HG03378 (cell line): ENCODE data around the gene GRPEL2.
A peak's percentile ranks its signal among the peaks of the same experiment; 100 is the strongest.
"Not testable (repeated sequence)": the region's sequence is repeated elsewhere in the genome, so short reads cannot be mapped to it uniquely, and the experiment has no call there.

ENCODE experiments used
- ATAC-seq: cut with Tn5 transposase; IDR thresholded peaks from one replicate; pipeline ENCODE4 v1.9.1; 2021; ENCODE audit warnings: mild to moderate bottlenecking, moderate library complexity; ENCODE audit not compliant: unreplicated experiment

The GRPEL2 gene

DNA sequence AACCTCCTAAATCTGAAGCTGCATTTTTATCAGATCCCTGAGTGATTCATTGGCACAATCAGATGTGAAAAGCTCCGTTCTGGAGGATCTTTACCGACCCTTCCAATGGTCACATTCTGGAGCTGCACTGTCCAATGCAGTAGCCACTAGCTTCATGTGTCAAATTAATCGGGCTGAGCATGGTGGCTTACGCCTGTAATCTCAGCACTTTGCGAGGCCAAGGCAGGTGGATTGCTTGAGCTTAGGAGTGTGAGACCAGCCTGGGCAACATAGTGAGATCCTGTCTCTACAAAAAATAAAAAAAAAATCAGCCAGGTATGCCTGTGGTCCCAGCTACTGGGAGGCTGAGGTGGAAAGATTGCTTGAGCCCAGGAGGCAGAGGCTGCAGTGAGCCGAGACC, 30.1 kb downstream of the GRPEL2 start:
- ATAC-seq, result no peak

- ATAC-seq, result no peak
Observed at GRCh38 chr5:149376104-149376503, 30.8 kb downstream of the GRPEL2 start.

- ATAC-seq, result no peak
Observed at GRCh38 chr5:149376711-149377447, 31.6 kb downstream of the GRPEL2 start.

DNA sequence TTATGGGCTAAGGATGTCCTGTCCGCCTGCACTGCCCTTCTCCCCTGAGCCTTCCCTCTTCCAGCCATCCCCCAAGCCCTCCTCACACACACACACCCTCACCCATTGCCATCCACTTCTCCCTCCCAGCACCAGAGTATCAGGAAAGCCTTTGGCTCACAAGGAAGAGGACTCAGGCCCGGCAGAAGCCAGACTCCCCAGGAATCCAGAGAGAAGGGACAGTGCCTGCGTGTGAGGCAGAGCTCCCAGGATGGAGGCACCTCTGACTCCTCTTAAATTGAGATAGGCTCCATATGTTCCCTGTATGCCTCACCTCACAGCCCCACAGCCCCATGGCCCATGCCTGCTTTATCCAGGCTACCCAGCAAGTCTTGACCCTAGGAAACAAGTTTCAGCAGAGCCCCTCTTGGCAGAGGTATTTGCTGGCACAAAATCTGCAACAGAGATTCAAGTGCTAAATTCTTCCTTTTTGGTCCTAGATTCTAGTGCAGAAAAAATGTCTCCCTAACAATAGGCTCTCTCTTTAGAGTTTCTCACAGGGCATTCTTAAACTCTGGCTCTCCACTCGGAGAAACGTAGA, 33.0 kb downstream of the GRPEL2 start:
- no peak for ATAC-seq

DNA sequence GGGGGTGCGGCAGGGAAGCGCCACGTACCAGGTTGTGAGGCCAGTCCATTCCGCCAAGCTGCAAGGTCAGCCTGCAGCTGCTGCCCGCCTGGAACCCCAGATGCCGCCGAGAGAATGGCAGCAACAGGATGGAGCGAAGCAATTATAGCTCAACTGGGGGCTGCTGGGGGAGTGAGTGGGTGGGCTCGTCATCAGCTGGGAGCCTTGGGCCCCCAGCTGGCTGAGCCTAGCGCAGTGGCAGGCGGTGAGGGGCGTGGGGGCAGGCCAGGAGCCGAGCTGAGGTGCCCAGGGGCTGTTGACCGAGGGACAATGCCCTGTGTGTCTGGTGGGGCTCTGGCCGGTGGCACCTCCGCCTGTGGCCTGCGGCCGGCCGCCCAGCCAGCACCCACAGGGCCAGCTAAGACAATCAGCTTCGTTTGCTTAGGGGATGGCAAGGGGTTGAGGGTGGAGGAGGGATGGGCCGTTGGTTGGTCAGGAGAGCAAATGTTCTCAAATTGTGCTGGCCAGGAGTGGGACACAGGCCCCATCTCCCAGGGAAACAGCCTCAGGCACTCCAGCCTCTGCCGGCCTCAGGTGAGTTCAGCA, 34.0 kb downstream of the GRPEL2 start, which contains the start of gene IL17B:
TSS of gene IL17B (minus strand) at position 116 of the 585 bp plus-strand sequence. CDS start at position 49, 67 bp downstream.
- ATAC-seq, result no peak

GRCh38 chr5:149379818-149380374, 34.6 kb downstream of the GRPEL2 start:
- ATAC-seq, result no peak

DNA sequence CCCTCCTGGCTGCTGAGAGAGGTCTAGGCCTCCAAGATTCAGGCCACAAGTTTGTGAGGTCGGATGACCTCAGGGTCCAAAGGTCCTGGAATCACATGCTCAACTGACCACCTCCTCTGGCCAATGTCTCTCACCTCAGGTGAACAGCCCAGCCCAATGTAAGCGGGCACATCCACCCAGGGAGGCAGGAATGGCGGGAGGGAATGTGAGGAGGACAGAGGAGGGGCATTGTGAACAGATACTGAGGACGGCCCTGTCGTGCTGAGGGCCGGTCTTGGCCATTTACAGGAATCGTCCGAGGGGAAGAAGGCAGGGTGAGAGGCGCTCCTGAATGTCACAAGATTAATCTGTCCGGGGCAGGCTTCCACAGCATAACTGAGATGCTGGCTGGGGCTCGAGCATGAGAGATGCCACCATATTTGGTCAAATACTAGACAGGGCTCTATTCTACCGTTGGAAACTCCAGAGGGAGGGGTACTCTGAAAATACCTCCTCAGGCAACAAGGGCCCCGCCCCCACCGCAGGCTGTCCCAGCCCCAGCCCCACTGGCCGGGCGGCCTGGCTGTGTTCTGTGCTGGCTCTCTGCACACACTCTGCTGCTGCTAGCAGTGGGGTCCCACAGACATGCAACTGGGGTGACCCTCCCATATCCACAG, 35.3 kb downstream of the GRPEL2 start:
- no peak for ATAC-seq

- ATAC-seq, result no peak
Observed at GRCh38 chr5:149381261-149381985, 36.1 kb downstream of the GRPEL2 start.

- ATAC-seq, result peak; percentile 77
Observed at GRCh38 chr5:149381986-149382338, 36.7 kb downstream of the GRPEL2 start.

DNA sequence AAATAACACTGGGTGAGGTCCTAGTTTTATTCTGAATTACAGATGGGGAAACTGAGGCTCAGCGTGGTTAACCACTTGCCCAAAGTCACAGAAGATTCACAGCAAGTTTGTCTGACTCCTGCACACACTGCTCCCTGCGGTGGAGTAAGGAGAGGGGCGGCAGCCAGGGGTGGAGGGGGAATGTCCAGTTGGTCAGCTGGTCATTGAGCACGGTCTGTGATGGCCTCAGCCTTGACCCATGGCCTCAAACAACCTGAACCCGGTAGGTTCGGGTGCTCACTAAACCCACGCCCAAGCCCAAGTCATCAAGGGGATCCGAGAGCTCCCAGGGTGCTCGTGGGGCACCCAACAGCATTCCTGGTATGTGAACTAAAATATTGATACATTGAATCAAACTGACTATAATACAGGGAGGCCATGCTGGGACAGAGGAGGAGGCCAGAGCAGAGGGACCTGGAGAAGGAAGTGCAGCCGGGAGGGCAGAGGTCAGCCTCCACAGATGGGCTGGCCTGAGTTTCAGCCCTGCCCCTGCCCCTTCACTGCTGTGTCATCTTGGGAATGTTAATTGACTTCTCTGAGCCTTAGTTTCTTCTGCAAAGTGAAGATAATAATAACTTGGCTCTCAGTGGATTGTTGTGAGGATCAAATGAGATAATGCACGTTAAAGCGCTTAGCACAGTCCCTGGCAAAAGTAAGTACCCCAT, 37.4 kb downstream of the GRPEL2 start:
- ATAC-seq, result no peak

DNA sequence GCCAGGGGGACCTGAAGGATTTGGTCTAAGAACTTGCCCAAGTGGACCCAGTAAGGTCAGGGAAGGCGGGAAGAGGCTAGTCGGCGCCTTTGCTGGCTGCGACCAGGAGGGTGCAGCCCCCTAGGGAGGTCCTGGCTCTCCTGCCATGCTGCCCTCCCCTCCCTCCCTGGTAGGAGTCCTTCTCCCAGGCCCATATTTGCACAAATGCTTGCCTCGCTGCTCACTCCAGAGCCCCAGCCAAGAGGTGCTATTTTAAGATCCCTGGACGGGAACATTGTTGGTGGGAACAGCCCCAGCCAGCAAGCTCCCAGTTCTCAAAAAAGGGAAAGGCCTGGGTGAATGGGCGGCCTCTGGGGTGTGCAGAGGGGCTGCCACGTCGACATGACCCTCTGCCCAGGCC, 38.1 kb downstream of the GRPEL2 start:
- no peak for ATAC-seq

DNA sequence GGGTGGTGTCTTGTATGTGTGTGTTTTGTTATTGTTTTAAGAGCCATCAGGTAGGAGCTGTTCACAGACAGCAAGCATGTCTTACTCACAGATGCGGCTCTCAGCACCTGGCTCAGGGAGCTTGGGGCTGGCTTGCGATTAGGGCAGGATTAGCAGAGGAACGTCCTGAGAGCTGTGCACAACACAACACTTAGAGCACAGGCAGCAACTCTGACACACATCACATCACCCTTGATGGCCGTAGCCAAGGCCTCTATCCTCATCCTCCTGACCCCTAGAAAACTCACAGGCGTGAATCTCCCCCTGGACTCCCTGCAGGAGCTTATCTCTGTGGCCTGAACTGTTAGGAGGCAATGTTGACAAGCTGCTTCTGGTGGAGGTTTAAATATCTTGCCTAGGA, 40.9 kb downstream of the GRPEL2 start:
- ATAC-seq, result no peak

GRCh38 chr5:149387081-149387631, 41.9 kb downstream of the GRPEL2 start:
- no peak for ATAC-seq

DNA sequence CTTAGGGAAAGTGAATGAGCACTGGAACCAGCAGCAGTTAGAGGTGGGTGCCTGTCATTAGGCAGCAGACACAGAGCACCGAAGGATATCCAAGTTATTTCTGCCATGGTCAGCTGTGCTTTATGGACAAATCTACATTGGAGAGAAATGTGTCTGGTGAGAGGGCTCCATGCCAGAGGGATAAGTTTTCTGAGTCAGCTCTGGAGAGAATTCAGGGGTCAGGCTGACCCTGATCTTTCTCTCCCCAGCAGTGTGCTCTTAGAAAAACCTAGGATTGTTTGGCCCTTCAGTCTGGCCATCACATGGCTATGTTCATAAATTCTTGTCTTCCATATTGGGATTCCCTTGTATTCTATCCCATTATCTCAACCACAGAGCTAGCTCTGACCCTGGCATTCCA, 42.7 kb downstream of the GRPEL2 start:
- ATAC-seq, result no peak

DNA sequence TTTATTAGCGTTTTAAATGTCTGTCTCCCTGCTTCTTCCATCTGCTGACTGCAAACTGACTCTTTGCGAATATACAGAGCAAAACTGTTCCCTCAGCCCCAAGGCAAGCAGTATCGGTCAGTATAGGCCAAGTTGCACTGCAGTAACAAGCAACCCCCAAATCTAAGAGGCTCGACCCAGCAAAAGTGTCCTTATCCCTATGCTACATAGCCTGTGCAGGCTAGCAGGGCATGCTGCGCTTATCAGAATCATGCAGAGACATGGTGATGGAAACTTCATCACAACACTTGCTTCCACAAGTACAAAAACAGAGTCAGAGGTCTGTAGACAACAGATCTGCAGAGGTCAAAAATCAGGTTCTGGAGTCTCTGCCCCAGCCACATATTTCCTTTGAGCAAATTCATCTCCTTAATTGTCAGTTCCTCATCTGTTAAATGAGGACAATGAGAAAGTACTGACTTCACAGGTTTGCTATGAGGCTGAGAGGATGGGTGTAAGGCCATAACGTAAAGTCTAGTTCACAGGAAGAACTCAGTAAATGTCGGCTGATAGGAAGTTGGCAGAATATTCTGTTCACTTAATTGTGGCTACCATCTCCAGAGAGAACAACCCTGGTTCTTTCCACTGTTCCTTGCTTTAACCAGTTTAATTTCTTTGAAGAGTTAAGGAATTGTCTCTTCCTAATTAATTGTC, 43.3 kb downstream of the GRPEL2 start:
- ATAC-seq, result no peak

GRCh38 chr5:149389552-149390495, 44.5 kb downstream of the GRPEL2 start:
- ATAC-seq, result no peak

- not testable (repeated sequence) for ATAC-seq
Observed at GRCh38 chr5:149391076-149391475, 45.8 kb downstream of the GRPEL2 start.

DNA sequence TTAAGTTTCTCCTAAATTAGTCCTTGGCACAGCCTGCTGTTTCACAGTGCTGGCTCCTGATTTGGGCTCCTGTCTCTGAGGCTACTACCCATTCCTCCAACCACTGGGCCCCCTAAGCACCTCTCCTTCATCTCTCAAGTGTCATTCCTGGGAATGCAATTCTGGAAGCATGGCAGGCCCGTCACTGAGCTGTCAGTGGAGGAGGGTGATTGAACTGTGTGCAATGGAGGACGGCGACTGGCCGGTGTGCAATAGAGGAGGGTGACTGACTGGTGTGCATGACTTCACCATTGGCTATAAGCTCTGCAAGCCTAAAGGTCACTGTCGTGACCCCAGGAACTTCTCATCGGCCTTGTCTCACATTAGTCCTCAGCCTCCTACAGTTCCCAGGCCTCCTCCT, 46.2 kb downstream of the GRPEL2 start:
- ATAC-seq, result no peak
